ENCODE measurements around the gene FOXI1. TPM values are rescaled to one million over a fixed set of nuclear protein-coding genes. Genes with fewer than 3 reads are reported as not detected.

FOXI1 gene
- total RNA-seq, 1 experiment from 2014 or later, result 0.44 TPM

DNA sequence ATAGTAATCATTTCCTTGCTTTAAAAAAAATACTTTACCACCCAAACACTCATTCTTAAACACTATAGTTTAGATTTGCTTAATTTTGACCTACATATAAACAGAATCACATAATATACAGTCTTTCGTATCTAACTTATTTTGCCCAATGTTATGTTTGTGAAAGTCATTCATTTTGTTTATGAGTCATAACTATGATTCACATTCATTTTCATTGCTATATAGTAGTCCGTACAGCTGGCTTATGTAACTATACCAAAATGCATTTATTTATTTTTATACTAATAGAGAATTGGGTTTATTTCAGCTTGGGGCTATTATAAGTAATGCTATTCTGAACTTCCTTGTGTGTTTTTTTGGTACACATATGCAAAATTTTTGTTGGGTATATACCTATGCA is 33.9 kb upstream of the FOXI1 start:
- no peak overlapping the region for H3K27ac ChIP-seq (ENCODE audit: low read length)
- no peaks in the 10 kb centered on the region for H3K36me3 ChIP-seq (ENCODE audit: control insufficient read depth, insufficient read depth, low read length)
- in situ Hi-C loops (cut with HindIII; ENCODE audit: low pct_unique_long_range_greater_than_20kb, low sequenced_read_pairs) (no loop called here), intact Hi-C loops (cut with micrococcal nuclease; ENCODE audit: unreplicated experiment) (loop anchor here (5.0 kb wide), 1 partner anchor 369 kb away; no protein-coding TSS in a partner anchor)
- H3K4me1 ChIP-seq (ENCODE audit: control insufficient read depth, insufficient read depth, low read length), result no peaks in the 10 kb centered on the region
- TF ChIP-seq TCF7L2 (IDR thresholded peaks at IDR 0.05; ENCODE audit: low read depth, low read length) (no peak), POLR2AphosphoS5 (IDR thresholded peaks at IDR 0.05; ENCODE audit: low read depth, low read length) (no peak), SIN3A (IDR thresholded peaks at IDR 0.05; ENCODE audit: borderline replicate concordance, insufficient read depth, low read depth, low read length) (no peak)
- TF ChIP-seq, protein P1, sequence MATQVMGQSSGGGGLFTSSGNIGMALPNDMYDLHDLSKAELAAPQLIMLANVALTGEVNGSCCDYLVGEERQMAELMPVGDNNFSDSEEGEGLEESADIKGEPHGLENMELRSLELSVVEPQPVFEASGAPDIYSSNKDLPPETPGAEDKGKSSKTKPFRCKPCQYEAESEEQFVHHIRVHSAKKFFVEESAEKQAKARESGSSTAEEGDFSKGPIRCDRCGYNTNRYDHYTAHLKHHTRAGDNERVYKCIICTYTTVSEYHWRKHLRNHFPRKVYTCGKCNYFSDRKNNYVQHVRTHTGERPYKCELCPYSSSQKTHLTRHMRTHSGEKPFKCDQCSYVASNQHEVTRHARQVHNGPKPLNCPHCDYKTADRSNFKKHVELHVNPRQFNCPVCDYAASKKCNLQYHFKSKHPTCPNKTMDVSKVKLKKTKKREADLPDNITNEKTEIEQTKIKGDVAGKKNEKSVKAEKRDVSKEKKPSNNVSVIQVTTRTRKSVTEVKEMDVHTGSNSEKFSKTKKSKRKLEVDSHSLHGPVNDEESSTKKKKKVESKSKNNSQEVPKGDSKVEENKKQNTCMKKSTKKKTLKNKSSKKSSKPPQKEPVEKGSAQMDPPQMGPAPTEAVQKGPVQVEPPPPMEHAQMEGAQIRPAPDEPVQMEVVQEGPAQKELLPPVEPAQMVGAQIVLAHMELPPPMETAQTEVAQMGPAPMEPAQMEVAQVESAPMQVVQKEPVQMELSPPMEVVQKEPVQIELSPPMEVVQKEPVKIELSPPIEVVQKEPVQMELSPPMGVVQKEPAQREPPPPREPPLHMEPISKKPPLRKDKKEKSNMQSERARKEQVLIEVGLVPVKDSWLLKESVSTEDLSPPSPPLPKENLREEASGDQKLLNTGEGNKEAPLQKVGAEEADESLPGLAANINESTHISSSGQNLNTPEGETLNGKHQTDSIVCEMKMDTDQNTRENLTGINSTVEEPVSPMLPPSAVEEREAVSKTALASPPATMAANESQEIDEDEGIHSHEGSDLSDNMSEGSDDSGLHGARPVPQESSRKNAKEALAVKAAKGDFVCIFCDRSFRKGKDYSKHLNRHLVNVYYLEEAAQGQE (IDR thresholded peaks at IDR 0.05; ENCODE audit: insufficient read depth in 1 of 2, low read depth in 2 of 2, low read length in 1 of 2), result no peak
- TF ChIP-seq, protein P2, sequence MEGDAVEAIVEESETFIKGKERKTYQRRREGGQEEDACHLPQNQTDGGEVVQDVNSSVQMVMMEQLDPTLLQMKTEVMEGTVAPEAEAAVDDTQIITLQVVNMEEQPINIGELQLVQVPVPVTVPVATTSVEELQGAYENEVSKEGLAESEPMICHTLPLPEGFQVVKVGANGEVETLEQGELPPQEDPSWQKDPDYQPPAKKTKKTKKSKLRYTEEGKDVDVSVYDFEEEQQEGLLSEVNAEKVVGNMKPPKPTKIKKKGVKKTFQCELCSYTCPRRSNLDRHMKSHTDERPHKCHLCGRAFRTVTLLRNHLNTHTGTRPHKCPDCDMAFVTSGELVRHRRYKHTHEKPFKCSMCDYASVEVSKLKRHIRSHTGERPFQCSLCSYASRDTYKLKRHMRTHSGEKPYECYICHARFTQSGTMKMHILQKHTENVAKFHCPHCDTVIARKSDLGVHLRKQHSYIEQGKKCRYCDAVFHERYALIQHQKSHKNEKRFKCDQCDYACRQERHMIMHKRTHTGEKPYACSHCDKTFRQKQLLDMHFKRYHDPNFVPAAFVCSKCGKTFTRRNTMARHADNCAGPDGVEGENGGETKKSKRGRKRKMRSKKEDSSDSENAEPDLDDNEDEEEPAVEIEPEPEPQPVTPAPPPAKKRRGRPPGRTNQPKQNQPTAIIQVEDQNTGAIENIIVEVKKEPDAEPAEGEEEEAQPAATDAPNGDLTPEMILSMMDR (IDR thresholded peaks at IDR 0.05), result no peak
- no TSS peak for BruUV-seq (replicated peaks)
- no peak overlapping the region for H3K4me3 ChIP-seq (ENCODE audit: low read depth in 2 of 2, low read length in 2 of 2)
- H3K9me3 ChIP-seq (ENCODE audit: control insufficient read depth, insufficient read depth, low read depth, low read length), result no peaks in the 10 kb centered on the region
- CTCF ChIA-PET, result interaction anchor here (0.6 to 1.5 kb wide), 2 partner anchors 144 to 1241 kb away, joined by 4 to 6 read pairs; no protein-coding TSS in a partner anchor
- POLR2A ChIA-PET, result no interaction called here
- ATAC-seq, result no peak
- no peaks in the 10 kb centered on the region; the same call in 1 of the 2 replicates for H3K27me3 ChIP-seq (ENCODE audit: control insufficient read depth, insufficient read depth, low read length)
- no peak for DNase-seq (ENCODE audit: low read depth, low spot score)

DNA sequence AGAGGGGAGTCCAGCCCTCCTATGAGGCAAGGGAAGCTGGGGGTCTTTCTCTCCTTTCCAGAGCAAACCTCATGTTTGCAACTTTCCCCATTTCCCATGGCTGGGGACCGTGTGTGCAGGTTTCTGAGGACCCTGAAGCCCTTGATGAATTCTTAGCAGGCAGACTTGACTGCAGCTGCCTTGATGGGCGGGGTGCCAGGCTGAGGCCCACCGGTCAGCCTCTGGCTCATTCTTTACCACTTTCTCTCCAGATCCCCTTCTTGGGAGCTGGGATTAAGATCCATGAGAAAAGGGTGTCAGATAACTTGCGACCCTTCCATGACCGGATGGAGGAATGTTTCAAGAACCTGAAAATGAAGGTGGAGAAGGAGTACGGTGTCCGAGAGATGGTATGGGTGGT is 30.0 kb upstream of the FOXI1 start:
- in situ Hi-C loops (cut with HindIII; ENCODE audit: low pct_unique_long_range_greater_than_20kb, low sequenced_read_pairs), result no loop called here
- Histone ChIP-seq H3K4me1 (ENCODE audit: control insufficient read depth, insufficient read depth, low read length) (no peaks in the 10 kb centered on the region), H3K27ac (ENCODE audit: low read length) (no peak overlapping the region), H3K4me3 (ENCODE audit: low read depth in 2 of 2, low read length in 2 of 2) (no peak overlapping the region), H3K36me3 (ENCODE audit: control insufficient read depth, insufficient read depth, low read length) (no peaks in the 10 kb centered on the region), H3K9me3 (ENCODE audit: control insufficient read depth, insufficient read depth, low read depth, low read length) (no peaks in the 10 kb centered on the region), H3K27me3 (ENCODE audit: control insufficient read depth, insufficient read depth, low read length) (no peaks in the 10 kb centered on the region; the same call in 1 of the 2 replicates)
- POLR2A ChIA-PET, result no interaction called here
- TF ChIP-seq SIN3A (IDR thresholded peaks at IDR 0.05; ENCODE audit: borderline replicate concordance, insufficient read depth, low read depth, low read length), result no peak
- CTCF ChIA-PET, result no interaction called here
- ATAC-seq (no peak), DNase-seq (ENCODE audit: low read depth, low spot score) (no peak)
- no TSS peak for BruUV-seq (replicated peaks)
- intact Hi-C loops (cut with micrococcal nuclease; ENCODE audit: unreplicated experiment), result no loop called here

DNA sequence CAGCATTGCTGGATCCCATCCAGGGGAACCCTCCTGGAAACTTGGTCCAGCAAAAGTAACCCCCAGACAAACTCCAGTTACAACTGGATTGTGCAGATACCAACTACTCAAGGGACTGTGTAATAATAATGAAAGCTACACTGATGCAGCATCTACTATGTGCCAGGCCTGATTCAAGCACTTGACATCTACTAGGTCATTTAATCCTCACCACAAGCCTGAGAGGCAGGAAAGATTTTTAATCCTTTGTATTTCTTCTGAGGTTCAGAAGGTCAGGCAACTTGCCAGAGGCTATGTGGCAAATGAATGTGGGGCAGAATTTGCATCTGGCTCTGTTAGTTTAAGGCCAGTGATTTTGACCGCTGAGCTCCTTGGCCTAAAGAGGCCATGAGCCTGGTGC is 29.5 kb upstream of the FOXI1 start:
- no TSS peak for BruUV-seq (replicated peaks)
- ChIA-PET CTCF (no interaction called here), POLR2A (no interaction called here)
- in situ Hi-C loops (cut with HindIII; ENCODE audit: low pct_unique_long_range_greater_than_20kb, low sequenced_read_pairs) (no loop called here), intact Hi-C loops (cut with micrococcal nuclease; ENCODE audit: unreplicated experiment) (no loop called here)
- DNase-seq (ENCODE audit: low read depth, low spot score) (no peak), ATAC-seq (no peak)
- Histone ChIP-seq H3K4me1 (ENCODE audit: control insufficient read depth, insufficient read depth, low read length) (no peaks in the 10 kb centered on the region), H3K27ac (ENCODE audit: low read length) (no peak overlapping the region), H3K36me3 (ENCODE audit: control insufficient read depth, insufficient read depth, low read length) (no peaks in the 10 kb centered on the region), H3K4me3 (ENCODE audit: low read depth in 2 of 2, low read length in 2 of 2) (no peak overlapping the region), H3K27me3 (ENCODE audit: control insufficient read depth, insufficient read depth, low read length) (no peaks in the 10 kb centered on the region; the same call in 1 of the 2 replicates), H3K9me3 (ENCODE audit: control insufficient read depth, insufficient read depth, low read depth, low read length) (no peaks in the 10 kb centered on the region)
- TF ChIP-seq, protein P2 (IDR thresholded peaks at IDR 0.05), result no peak
- TF ChIP-seq, protein P1 (IDR thresholded peaks at IDR 0.05; ENCODE audit: insufficient read depth in 1 of 2, low read depth in 2 of 2, low read length in 1 of 2), result no peak
- no peak for TF ChIP-seq SIN3A (IDR thresholded peaks at IDR 0.05; ENCODE audit: borderline replicate concordance, insufficient read depth, low read depth, low read length)
- no peak for TF ChIP-seq TCF7L2 (IDR thresholded peaks at IDR 0.05; ENCODE audit: low read depth, low read length)
- no peak for TF ChIP-seq POLR2AphosphoS5 (IDR thresholded peaks at IDR 0.05; ENCODE audit: low read depth, low read length)

All from Panc1 (cell line).